Ramos (cell line): ENCODE data around the gene SLC27A3.
"Not testable (repeated sequence)": the region's sequence is repeated elsewhere in the genome, so short reads cannot be mapped to it uniquely, and the experiment has no call there.

Source experiments
- in situ Hi-C: fragments of 300-500 bp; cut with MboI; formaldehyde crosslinking; loops from one replicate; pipeline ENCODE4 v1.14.3; 2022; ENCODE audit warnings: low sequenced_read_pairs; ENCODE audit not compliant: unreplicated experiment

The SLC27A3 gene

GRCh38 chr1:153754266-153754665 lies 20.9 kb upstream of the SLC27A3 start:
- in situ Hi-C loops: no loop called here

DNA sequence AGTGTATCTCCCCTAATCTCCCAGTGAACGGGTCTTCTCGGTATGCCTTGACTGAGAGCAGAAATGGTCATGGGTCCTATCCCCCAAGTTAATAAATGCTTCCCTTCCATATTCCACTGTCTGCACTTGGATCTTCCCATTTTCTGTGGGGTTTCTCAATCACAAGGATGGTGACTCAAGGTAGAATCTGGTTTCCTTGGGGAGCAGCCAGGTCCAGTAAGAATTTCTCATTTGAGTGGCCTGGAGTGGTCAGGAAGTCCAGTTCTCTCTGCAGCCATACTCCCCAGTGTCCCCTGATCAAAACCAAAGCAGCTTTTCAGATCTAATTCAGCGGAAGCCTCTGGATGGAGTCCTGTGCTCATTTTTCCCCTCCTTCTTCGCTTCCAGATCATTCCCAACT lies 14.8 kb upstream of the SLC27A3 start:
- in situ Hi-C loops: no loop called here

DNA sequence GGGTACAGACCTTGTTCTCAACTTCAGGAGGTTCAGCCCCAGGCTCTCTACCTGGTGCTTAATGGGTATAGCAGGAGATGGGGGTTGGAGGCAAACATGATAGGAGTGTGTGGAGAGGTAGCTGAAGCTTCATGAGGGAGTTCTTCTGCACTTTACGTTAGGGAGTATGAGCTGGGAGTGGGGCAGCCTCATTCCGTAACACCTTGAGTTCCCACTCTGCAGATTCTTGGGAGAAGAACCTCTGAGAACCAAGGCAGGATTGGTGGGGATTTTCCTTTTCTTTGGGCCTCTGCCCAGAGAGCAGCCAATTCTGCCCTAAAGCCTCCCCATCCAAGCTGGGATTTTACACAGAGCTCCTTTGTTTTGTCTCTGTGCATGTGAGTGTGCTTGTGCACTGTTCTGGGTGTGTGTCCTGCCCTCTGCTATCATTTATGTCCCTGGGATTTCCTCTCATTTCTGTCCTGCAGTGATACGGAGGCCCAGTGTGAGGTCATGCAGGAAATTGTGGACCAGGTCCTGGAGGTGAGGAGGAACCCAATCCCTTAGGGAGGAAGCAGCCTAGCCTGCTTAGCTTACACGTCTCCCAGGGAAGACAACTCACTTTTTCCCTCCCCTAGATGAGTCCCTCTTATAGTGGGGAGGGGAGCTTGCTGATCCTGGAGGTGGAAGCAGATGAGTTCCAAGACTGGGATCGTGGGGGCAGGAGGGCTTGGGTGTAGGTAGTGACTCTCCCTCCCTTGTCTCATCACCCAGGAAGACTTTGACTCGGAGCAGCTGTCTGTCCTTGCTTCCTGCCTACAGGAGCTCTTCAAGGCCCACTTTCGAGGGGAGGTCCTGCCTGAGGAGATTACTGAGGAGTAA lies 11.6 kb upstream of the SLC27A3 start:
- in situ Hi-C loops: no loop called here

GRCh38 chr1:153764310-153764709 lies 10.9 kb upstream of the SLC27A3 start:
- in situ Hi-C loops: no loop called here

DNA sequence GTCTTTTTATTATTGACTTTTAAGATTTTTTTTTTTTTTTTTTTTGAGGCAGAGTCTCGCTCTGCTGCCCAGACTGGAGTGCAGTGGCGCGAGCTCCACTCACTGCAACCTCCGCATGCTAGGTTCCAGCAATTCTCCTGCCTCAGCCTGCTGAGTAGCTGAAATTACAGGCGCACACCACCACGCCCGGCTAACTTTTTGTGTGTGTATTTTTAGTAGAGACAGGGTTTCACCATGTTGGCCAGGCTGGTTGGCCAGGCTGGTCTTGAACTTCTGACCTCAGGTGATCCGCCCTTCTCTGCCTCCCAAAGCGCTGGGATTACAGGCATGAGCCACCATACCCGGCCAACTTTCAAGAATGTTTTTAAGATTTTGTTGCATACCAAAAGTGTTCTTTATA lies 8.5 kb upstream of the SLC27A3 start:
- in situ Hi-C loops: not testable (repeated sequence)

- in situ Hi-C loops: no loop called here
These were observed 7.7 kb upstream of the SLC27A3 start for GRCh38 chr1:153767519-153767918.

GRCh38 chr1:153768316-153769181 lies 6.7 kb upstream of the SLC27A3 start:
- in situ Hi-C loops: no loop called here

DNA sequence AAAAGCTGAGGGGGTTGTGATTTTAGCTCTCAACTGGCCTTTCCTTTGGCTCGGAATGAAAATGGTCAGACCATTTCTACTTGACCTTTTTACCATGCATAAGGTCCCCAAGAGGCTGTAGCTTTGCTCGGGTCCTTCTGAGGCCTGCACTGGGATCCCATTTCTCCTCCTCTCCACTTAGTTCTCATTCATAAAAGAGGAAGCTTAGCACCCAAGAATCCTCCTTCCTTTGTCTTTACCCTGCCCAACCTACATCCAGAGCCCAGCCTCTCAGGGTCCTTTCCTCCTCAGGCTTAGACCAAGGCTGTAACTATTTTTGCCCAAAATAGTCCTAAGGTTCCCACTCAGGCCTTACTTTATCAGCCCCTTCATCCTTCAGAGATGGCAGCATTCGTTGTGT lies 6.0 kb upstream of the SLC27A3 start:
- in situ Hi-C loops: no loop called here

GRCh38 chr1:153770797-153771196 lies 4.4 kb upstream of the SLC27A3 start:
- in situ Hi-C loops: no loop called here

DNA sequence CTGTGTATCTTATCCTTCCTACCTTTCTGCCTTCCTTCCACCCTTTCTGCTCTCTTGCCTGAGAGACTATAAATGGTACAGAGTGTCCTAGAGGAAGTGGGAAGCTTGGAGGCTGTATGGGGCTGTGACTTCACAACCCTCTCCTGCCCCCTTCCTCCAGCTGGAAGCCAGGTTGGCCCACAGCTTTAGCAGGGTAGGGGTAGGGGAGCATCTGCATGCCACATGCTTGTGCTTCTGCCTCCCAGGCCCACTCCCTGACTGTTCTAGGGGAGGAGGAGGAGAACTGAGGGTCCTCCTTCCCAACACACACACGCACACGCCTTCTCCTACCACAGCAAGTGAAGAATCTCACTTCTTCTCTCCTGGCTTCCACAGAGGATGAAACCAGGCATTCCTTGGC lies 3.9 kb upstream of the SLC27A3 start:
- in situ Hi-C loops: no loop called here

DNA sequence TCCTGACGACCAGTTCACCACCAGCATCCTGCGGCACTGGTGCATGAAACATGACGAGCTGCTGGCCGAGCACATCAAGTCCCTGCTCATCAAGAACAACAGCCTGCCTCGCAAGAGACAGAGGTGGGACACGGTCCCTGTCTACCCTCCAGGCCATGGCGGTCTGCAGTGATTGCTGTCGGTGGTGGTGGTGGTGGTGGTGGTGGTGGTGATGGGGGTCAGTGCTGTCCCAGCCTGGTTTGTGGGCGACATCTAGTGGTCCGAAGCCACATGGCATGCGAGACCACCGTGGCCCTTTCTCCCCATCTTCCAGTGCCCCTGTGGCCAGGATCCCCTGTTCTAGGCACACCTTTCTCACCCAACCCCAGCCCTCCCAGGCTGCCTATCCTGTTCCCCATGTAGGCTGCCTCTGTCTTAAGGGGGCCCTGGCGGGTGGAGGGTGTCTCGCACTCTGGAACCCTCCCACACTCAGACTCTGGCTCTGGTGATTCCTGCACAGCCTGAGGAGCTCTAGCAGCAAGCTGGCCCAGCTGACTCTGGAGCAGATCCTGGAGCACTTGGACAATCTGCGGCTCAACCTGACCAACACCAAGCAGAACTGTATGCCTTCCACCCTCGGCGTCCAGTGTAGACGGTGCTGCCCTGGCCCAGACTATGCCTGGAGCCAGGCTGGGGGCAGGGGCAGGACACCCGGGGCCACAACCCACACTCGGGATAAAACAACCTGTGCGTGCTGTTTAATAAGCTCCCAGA lies 3.2 kb upstream of the SLC27A3 start:
- in situ Hi-C loops: no loop called here

DNA sequence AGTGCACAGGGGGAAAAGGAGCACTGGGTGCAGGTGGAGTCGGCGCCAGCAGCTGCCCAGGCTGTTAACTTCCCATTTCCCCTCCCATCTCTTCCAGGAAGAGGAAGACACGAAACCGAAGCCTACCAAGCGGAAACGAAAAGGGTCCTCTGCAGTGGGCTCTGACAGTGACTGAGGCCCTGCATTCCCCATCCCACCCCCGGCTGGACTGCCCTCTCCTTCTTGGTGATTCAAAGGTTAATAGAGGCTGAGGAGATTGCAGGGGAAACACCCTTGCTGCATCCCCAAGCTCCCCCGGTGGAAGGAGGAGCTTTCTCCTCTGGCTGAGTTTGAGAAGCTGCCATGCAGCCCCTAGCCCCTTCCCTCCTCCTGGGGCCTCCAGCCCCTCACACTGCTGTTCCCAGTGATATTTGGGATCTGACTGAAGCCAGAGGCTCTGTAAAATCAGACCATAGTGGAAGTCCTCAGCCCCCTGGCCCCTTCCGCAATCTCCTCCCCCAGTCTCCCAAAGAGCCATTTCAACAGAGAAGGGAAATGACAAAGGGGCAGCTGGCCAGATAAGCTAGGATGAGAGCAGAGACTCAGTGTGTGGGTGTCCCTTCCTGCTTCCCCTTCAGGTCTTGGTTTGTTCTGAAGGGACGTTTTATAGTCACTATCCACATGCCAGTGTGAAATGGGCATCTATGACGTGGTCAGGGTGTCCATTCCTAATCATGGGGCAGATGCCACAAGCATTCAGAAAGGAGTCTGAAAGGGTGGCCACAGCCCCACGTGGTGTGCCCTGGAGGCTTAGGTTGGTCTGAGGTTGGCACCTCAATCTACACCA lies 1.9 kb upstream of the SLC27A3 start:
- in situ Hi-C loops: no loop called here

- in situ Hi-C loops: no loop called here
These were observed 1.1 kb upstream of the SLC27A3 start for GRCh38 chr1:153774026-153774595.

DNA sequence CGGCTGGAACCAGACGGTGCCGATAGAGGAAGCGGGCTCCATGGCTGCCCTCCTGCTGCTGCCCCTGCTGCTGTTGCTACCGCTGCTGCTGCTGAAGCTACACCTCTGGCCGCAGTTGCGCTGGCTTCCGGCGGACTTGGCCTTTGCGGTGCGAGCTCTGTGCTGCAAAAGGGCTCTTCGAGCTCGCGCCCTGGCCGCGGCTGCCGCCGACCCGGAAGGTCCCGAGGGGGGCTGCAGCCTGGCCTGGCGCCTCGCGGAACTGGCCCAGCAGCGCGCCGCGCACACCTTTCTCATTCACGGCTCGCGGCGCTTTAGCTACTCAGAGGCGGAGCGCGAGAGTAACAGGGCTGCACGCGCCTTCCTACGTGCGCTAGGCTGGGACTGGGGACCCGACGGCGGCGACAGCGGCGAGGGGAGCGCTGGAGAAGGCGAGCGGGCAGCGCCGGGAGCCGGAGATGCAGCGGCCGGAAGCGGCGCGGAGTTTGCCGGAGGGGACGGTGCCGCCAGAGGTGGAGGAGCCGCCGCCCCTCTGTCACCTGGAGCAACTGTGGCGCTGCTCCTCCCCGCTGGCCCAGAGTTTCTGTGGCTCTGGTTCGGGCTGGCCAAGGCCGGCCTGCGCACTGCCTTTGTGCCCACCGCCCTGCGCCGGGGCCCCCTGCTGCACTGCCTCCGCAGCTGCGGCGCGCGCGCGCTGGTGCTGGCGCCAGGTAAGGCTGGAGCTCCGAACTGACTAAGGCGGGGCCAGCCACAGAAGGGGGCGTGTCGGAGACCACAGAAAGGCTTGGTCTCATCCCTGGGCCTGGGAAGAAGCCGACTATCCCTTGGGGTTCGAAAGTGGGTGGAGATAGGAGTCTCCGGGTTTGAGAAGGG lies 486 bp downstream of the SLC27A3 start:
- in situ Hi-C loops: no loop called here

DNA sequence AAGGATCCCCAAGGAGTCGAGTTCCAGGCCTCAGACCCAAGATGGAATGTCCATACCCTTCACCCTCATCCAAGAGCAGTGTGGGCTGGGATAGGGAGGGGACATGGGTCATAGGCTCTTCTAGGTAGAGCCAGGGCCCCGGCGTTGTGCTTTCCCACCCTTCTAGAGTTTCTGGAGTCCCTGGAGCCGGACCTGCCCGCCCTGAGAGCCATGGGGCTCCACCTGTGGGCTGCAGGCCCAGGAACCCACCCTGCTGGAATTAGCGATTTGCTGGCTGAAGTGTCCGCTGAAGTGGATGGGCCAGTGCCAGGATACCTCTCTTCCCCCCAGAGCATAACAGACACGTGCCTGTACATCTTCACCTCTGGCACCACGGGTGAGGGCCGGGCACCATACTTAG lies 1.1 kb downstream of the SLC27A3 start:
- in situ Hi-C loops: no loop called here

DNA sequence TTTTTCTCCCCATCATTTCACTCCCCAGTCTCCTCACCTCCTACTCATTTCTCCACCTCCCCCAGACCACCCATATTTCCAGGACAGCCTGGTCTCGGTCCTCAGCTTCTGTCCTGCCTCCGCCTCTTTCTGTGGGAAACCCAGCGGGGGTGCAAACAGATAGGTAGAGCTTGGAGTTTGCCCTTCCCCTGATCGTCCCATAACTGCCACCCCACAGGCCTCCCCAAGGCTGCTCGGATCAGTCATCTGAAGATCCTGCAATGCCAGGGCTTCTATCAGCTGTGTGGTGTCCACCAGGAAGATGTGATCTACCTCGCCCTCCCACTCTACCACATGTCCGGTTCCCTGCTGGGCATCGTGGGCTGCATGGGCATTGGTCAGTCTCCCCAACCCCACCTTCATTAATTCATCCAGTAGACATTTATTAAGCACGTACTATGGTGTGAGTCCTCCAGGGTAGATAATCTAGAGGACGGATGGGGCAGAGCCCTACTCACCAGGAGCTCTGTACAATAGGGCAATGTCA lies 1.7 kb downstream of the SLC27A3 start:
- in situ Hi-C loops: no loop called here

DNA sequence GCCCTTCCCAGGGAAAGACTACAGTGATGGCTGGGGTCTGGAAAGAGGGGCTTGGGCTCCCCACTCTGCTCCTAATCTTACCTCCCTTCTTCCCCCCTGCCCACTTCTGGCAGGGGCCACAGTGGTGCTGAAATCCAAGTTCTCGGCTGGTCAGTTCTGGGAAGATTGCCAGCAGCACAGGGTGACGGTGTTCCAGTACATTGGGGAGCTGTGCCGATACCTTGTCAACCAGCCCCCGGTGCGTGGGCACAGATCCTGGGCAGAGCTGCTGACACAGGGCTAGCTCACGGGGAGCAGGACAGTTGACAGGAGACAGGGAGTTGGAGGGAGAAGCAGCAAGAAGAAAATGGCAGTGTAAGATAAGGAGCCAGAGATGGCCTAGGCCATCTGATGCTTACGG lies 2.4 kb downstream of the SLC27A3 start:
- in situ Hi-C loops: no loop called here

DNA sequence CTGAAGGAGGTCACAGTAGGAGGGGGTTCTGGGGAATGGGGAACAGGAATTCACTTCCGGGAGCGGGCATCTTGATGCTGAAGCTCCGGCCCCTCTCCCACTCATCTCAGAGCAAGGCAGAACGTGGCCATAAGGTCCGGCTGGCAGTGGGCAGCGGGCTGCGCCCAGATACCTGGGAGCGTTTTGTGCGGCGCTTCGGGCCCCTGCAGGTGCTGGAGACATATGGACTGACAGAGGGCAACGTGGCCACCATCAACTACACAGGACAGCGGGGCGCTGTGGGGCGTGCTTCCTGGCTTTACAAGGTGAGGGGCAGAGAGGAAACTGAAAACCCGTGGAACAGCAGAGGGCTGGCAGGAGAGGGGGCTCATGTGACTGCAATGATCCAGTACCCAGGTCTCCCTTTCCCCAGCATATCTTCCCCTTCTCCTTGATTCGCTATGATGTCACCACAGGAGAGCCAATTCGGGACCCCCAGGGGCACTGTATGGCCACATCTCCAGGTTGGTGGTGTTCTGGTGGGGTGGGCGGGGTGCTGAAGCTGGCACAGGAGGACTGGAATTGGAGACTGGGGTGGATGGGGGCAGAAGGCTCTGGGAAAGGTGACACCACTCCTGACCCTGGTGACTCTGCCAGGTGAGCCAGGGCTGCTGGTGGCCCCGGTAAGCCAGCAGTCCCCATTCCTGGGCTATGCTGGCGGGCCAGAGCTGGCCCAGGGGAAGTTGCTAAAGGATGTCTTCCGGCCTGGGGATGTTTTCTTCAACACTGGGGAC lies 3.0 kb downstream of the SLC27A3 start:
- in situ Hi-C loops: no loop called here
